ENCODE results near the gene BUD31. TPM values are rescaled to one million over a fixed set of nuclear protein-coding genes. Genes with fewer than 3 reads are reported as not detected.

Gene BUD31
- total and polyA plus RNA-seq, 2 of the 13 experiments (the other 11 are each of a cell fraction or from before 2014, with no cell fraction given), result 35.1 to 79.1 TPM

DNA sequence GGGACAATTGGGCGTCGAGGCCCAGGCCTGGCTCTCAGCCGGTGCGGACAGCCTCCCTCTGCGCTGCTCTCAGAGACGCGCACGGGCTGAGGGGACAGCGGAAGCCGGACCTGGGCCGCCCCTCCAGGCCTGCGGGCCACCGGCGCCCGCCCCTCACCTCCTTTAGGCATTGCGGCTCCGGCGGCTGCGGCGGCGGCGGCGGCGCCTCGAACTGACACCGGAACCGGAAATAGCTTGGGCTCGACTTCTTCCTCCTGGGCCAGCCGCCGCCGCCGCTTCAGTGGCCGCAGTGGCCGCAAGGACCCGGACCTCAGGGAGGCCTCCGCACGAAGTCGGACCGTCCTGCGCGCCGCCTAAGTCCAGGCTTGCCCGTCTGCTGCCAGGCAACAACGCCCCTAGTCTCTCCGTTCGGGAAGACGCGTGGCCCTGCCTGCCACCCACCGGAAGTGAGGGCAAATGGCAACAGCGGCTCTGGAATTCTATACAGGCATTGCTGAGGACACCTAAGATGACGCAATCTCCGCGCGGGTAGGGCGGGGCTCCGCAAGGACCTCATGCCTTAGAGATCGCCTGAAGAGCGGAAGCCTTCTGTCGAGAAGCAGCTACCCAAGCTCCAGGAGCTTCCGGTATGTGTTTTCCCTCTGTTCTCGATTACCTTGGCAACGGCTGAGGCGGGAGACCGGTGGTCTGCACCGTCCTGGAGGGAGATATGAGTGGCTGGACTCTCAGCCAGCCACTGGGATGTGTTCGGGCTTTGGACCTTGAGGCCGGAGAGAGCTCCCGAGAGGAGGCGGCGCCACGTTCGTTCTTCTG is at the start of gene BUD31, which contains the start of gene PDAP1 (continued):
- TF ChIP-seq, protein P1, sequence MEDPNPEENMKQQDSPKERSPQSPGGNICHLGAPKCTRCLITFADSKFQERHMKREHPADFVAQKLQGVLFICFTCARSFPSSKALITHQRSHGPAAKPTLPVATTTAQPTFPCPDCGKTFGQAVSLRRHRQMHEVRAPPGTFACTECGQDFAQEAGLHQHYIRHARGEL (CRISPR knock-in tag; IDR thresholded peaks at IDR 0.05), result no peak
- no peak for TF ChIP-seq ZNF629 (CRISPR knock-in tag; conservative IDR thresholded peaks at IDR 0.05)
- TF ChIP-seq EHMT2 (IDR thresholded peaks at IDR 0.05; ENCODE audit: borderline replicate concordance, low read depth, low read length), result no peak
- TF ChIP-seq ZNF431 (CRISPR knock-in tag; IDR thresholded peaks at IDR 0.05; ENCODE audit: borderline replicate concordance, low read depth), result 0 out of 2 replicates have a peak, but pooled peaks have one; percentile 16
- TF ChIP-seq TCF12 (IDR thresholded peaks at IDR 0.05), result no peak
- TF ChIP-seq TCF12 (CRISPR knock-in tag; IDR thresholded peaks at IDR 0.05), result no peak
- TF ChIP-seq ZNF766 (CRISPR knock-in tag; IDR thresholded peaks at IDR 0.05; ENCODE audit: borderline replicate concordance), result no peak; the same call in 1 of the 2 replicates
- 0 out of 2 replicates have a peak, but pooled peaks have one; percentile 10 for TF ChIP-seq ZNF652 (CRISPR knock-in tag; IDR thresholded peaks at IDR 0.05; ENCODE audit: borderline replicate concordance, low read depth)
- TF ChIP-seq SOX13 (IDR thresholded peaks at IDR 0.05), result no peak
- TF ChIP-seq SOX13 (CRISPR knock-in tag; conservative IDR thresholded peaks at IDR 0.05 in 1 of 2, IDR thresholded peaks at IDR 0.05 in 1 of 2), result peak in 1 of 2 experiments; percentile 32; a peak in 2 of 4 replicates
- no peak for TF ChIP-seq ZFP41 (CRISPR knock-in tag; IDR thresholded peaks at IDR 0.05; ENCODE audit: borderline replicate concordance)
- no peak for TF ChIP-seq ZNF530 (CRISPR knock-in tag; IDR thresholded peaks at IDR 0.05; ENCODE audit: low read depth)
- no peak for TF ChIP-seq TP53 (CRISPR knock-in tag; conservative IDR thresholded peaks at IDR 0.05)
- TF ChIP-seq PTBP1 (IDR thresholded peaks at IDR 0.05; ENCODE audit: low read depth, low read length, poor library complexity, severe bottlenecking), result no peak
- TF ChIP-seq XRCC5 (optimal IDR thresholded peaks at IDR 0.05; ENCODE audit: low read length), result peak; percentile 85
- no peak; the same call in 1 of the 2 replicates for TF ChIP-seq NCOA1 (CRISPR knock-in tag; IDR thresholded peaks at IDR 0.05)
- TF ChIP-seq, protein P2, sequence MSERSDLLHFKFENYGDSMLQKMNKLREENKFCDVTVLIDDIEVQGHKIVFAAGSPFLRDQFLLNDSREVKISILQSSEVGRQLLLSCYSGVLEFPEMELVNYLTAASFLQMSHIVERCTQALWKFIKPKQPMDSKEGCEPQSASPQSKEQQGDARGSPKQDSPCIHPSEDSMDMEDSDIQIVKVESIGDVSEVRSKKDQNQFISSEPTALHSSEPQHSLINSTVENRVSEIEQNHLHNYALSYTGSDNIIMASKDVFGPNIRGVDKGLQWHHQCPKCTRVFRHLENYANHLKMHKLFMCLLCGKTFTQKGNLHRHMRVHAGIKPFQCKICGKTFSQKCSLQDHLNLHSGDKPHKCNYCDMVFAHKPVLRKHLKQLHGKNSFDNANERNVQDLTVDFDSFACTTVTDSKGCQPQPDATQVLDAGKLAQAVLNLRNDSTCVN (CRISPR knock-in tag; IDR thresholded peaks at IDR 0.05; ENCODE audit: borderline replicate concordance), result peak; percentile 78; the same call in 1 of the 2 replicates
- TF ChIP-seq, protein P3, sequence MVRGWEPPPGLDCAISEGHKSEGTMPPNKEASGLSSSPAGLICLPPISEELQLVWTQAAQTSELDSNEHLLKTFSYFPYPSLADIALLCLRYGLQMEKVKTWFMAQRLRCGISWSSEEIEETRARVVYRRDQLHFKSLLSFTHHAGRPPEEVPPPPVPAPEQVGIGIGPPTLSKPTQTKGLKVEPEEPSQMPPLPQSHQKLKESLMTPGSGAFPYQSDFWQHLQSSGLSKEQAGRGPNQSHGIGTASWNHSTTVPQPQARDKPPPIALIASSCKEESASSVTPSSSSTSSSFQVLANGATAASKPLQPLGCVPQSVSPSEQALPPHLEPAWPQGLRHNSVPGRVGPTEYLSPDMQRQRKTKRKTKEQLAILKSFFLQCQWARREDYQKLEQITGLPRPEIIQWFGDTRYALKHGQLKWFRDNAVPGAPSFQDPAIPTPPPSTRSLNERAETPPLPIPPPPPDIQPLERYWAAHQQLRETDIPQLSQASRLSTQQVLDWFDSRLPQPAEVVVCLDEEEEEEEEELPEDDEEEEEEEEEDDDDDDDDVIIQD (CRISPR knock-in tag; IDR thresholded peaks at IDR 0.05; ENCODE audit: low read depth), result 0 out of 2 replicates have a peak, but pooled peaks have one; percentile 31
- no peak for TF ChIP-seq NFIC (IDR thresholded peaks at IDR 0.05; ENCODE audit: low read length)
- no peak for TF ChIP-seq MTF2 (CRISPR knock-in tag; IDR thresholded peaks at IDR 0.05; ENCODE audit: borderline replicate concordance)
- peak; percentile 80 for TF ChIP-seq TARDBP (CRISPR knock-in tag; IDR thresholded peaks at IDR 0.05)
- TF ChIP-seq TRIM24 (CRISPR knock-in tag; IDR thresholded peaks at IDR 0.05), result no peak
- peak; percentile 89 for TF ChIP-seq SP4 (CRISPR knock-in tag; IDR thresholded peaks at IDR 0.05)
- TF ChIP-seq RORA (CRISPR knock-in tag; IDR thresholded peaks at IDR 0.05), result no peak
- TF ChIP-seq ZNF44 (CRISPR knock-in tag; IDR thresholded peaks at IDR 0.05), result 0 out of 2 replicates have a peak, but pooled peaks have one; percentile 10
- peak; percentile 82 for TF ChIP-seq ELF3 (CRISPR knock-in tag; IDR thresholded peaks at IDR 0.05)
- peak; percentile 80; the same call in 1 of the 2 replicates for TF ChIP-seq CCDC6 (CRISPR knock-in tag; IDR thresholded peaks at IDR 0.05)
- no peak; the same call in 1 of the 2 replicates for TF ChIP-seq WIZ (CRISPR knock-in tag; IDR thresholded peaks at IDR 0.05)

All from HepG2 (cell line).